HEK293 (cell line): ENCODE data around the gene JPH3.

ENCODE experiments used
- ZNF211 ChIP-seq: fragments of 450-650 bp; formaldehyde crosslinking; IDR thresholded peaks from 2 replicates; pipeline ENCODE4 v1.5.1; 2016; ENCODE audit warnings: low read depth, missing biosample characterization, missing genetic modification characterization
- TF ChIP-seq, protein P1 (sequence below): fragments of 450-650 bp; formaldehyde crosslinking; IDR thresholded peaks from 2 replicates; pipeline ENCODE4 v1.5.1; 2016; ENCODE audit warnings: missing biosample characterization, missing genetic modification characterization
- TF ChIP-seq, protein P2 (sequence below): fragments of 450-650 bp; formaldehyde crosslinking; IDR thresholded peaks from 2 replicates; pipeline ENCODE4 v1.5.1; 2016; ENCODE audit warnings: missing biosample characterization, missing genetic modification characterization, low read depth

DNA sequence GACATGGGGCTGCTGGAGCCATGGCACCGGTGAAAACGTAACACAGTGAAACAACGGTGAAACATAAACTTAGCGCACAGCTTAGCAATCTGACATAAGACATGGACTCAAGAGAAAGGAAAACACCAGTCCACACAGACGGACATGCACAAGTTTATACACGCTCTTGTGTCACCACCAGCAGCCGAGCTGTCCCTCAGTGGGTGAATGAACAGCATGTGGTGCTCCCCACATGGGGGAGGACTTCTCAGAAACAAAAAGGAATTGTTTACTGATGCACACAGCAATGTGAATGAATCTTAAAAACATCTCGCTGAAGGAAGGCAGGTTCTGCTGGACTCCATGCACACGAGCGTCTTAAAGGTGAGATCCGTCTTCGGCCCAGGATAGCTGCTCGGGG lies 129.3 kb downstream of the JPH3 start:
- TF ChIP-seq ZNF211 (tag by site-specific recombination): no peak
- TF ChIP-seq, protein P1, sequence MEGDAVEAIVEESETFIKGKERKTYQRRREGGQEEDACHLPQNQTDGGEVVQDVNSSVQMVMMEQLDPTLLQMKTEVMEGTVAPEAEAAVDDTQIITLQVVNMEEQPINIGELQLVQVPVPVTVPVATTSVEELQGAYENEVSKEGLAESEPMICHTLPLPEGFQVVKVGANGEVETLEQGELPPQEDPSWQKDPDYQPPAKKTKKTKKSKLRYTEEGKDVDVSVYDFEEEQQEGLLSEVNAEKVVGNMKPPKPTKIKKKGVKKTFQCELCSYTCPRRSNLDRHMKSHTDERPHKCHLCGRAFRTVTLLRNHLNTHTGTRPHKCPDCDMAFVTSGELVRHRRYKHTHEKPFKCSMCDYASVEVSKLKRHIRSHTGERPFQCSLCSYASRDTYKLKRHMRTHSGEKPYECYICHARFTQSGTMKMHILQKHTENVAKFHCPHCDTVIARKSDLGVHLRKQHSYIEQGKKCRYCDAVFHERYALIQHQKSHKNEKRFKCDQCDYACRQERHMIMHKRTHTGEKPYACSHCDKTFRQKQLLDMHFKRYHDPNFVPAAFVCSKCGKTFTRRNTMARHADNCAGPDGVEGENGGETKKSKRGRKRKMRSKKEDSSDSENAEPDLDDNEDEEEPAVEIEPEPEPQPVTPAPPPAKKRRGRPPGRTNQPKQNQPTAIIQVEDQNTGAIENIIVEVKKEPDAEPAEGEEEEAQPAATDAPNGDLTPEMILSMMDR (tag by site-specific recombination): no peak
- TF ChIP-seq, protein P2, sequence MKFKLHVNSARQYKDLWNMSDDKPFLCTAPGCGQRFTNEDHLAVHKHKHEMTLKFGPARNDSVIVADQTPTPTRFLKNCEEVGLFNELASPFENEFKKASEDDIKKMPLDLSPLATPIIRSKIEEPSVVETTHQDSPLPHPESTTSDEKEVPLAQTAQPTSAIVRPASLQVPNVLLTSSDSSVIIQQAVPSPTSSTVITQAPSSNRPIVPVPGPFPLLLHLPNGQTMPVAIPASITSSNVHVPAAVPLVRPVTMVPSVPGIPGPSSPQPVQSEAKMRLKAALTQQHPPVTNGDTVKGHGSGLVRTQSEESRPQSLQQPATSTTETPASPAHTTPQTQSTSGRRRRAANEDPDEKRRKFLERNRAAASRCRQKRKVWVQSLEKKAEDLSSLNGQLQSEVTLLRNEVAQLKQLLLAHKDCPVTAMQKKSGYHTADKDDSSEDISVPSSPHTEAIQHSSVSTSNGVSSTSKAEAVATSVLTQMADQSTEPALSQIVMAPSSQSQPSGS (tag by site-specific recombination): no peak
